WTC11 (cell line): Measurements from ENCODE around the gene MUC4. TPM values are rescaled to one million over a fixed set of nuclear protein-coding genes. Genes with fewer than 3 reads are reported as not detected.

Source experiments
- ATAC-seq: fragments of 200-7000 bp; cut with Tn5 transposase; 2 replicates; pipeline ENCODE4 v1.10.0; 2021; ENCODE audit warnings: mild to moderate bottlenecking, moderate library complexity
- CTCF ChIA-PET: fragments of 300-600 bp; sonication (Branson Sonifier 250); formaldehyde crosslinking; loops from one replicate; lab custom pipeline; 2021; ENCODE audit warnings: antibody characterized with exemption; lab: Charles Lee
- POLR2A ChIA-PET: fragments of 350-600 bp; sonication (Branson Sonifier 250); formaldehyde crosslinking; loops from one replicate; lab custom pipeline; 2021; ENCODE audit warnings: antibody characterized with exemption; lab: Charles Lee
- DNase-seq: peaks from one replicate; pipeline ENCODE4 v3.0.0; 2021; ENCODE audit warnings: low spot score
- H3K27ac Mint-ChIP-seq: 2 replicates; pipeline ENCODE4 v1.8.0; 2021; ENCODE audit warnings: mixed read lengths
- H3K27me3 Mint-ChIP-seq: 2 replicates; pipeline ENCODE4 v1.8.0; 2021; ENCODE audit warnings: low read depth, mild to moderate bottlenecking, moderate library complexity, mixed read lengths
- H3K36me3 Mint-ChIP-seq: 2 replicates; pipeline ENCODE4 v1.8.0; 2021; ENCODE audit warnings: mixed read lengths
- H3K4me1 Mint-ChIP-seq: 2 replicates; pipeline ENCODE4 v1.8.0; 2022; ENCODE audit warnings: mixed read lengths
- H3K4me3 Mint-ChIP-seq: 2 replicates; pipeline ENCODE4 v1.8.0; 2021; ENCODE audit warnings: mild to moderate bottlenecking, moderate library complexity, mixed read lengths
- H3K9me3 Mint-ChIP-seq: 2 replicates; pipeline ENCODE4 v1.8.0; 2021; ENCODE audit warnings: mixed read lengths
- ELF4 ChIP-seq: sonication (generic); formaldehyde crosslinking; IDR thresholded peaks from 2 replicates; pipeline ENCODE4 v1.8.1; 2022; ENCODE audit warnings: low read depth, mild to moderate bottlenecking, moderate library complexity, missing genetic modification reagents
- ESRRA ChIP-seq: sonication (generic); formaldehyde crosslinking; IDR thresholded peaks from 2 replicates; pipeline ENCODE4 v1.8.1; 2022; ENCODE audit warnings: mild to moderate bottlenecking, missing genetic modification reagents, borderline replicate concordance
- ETV6 ChIP-seq: sonication (generic); formaldehyde crosslinking; IDR thresholded peaks from 2 replicates; pipeline ENCODE4 v1.8.1; 2022; ENCODE audit warnings: mild to moderate bottlenecking, missing genetic modification reagents
- FOXK1 ChIP-seq: sonication (generic); formaldehyde crosslinking; IDR thresholded peaks from 2 replicates; pipeline ENCODE4 v1.8.0; 2022; ENCODE audit warnings: mild to moderate bottlenecking, moderate library complexity, missing genetic modification reagents
- FOXP4 ChIP-seq: sonication (generic); formaldehyde crosslinking; IDR thresholded peaks from 2 replicates; pipeline ENCODE4 v1.8.0; 2022; ENCODE audit warnings: mild to moderate bottlenecking, missing genetic modification reagents
- GABPB1 ChIP-seq: sonication (generic); formaldehyde crosslinking; IDR thresholded peaks from 2 replicates; pipeline ENCODE4 v1.8.1; 2023; ENCODE audit warnings: mild to moderate bottlenecking, missing genetic modification reagents
- GRHL2 ChIP-seq: fragments of 250-450 bp; sonication (Bioruptor Pico); IDR thresholded peaks from 2 replicates; pipeline ENCODE4 v1.8.0; 2022; ENCODE audit warnings: mild to moderate bottlenecking, moderate library complexity; ENCODE audit not compliant: insufficient replicate concordance, severe bottlenecking
- KAT7 ChIP-seq: sonication (generic); formaldehyde crosslinking; IDR thresholded peaks from 2 replicates; pipeline ENCODE4 v1.8.1; 2023; ENCODE audit warnings: missing genetic modification reagents, mild to moderate bottlenecking, borderline replicate concordance
- NFYB ChIP-seq: sonication (generic); formaldehyde crosslinking; conservative IDR thresholded peaks from 2 replicates; pipeline ENCODE4 v1.8.0; 2022; ENCODE audit warnings: low read depth, missing genetic modification reagents
- NR1H2 ChIP-seq: sonication (generic); formaldehyde crosslinking; IDR thresholded peaks from 2 replicates; pipeline ENCODE4 v1.9.0; 2021; ENCODE audit warnings: mild to moderate bottlenecking, moderate library complexity, missing genetic modification reagents
- NR2C2 ChIP-seq: sonication (generic); formaldehyde crosslinking; IDR thresholded peaks from 2 replicates; pipeline ENCODE4 v1.8.0; 2022; ENCODE audit warnings: mild to moderate bottlenecking, missing genetic modification reagents
- NR3C1 ChIP-seq: sonication (generic); formaldehyde crosslinking; conservative IDR thresholded peaks from 2 replicates; pipeline ENCODE4 v1.8.1; 2023; ENCODE audit warnings: low read depth, mild to moderate bottlenecking, missing genetic modification reagents
- RORB ChIP-seq: fragments of 250-450 bp; sonication (Bioruptor Pico); IDR thresholded peaks from 2 replicates; pipeline ENCODE4 v1.9.0; 2021; ENCODE audit warnings: mild to moderate bottlenecking
- STAT6 ChIP-seq: sonication (generic); formaldehyde crosslinking; conservative IDR thresholded peaks from 2 replicates; pipeline ENCODE4 v1.8.1; 2023; ENCODE audit warnings: mild to moderate bottlenecking, low read depth, missing genetic modification reagents, moderate library complexity
- ZNF317 ChIP-seq: sonication (generic); formaldehyde crosslinking; IDR thresholded peaks from 2 replicates; pipeline ENCODE4 v1.8.1; 2023; ENCODE audit warnings: low read depth, mild to moderate bottlenecking, moderate library complexity, missing genetic modification reagents, borderline replicate concordance
- ZNF423 ChIP-seq: fragments of 250-450 bp; sonication (Bioruptor Pico); IDR thresholded peaks from 2 replicates; pipeline ENCODE4 v2.1.2; 2022; ENCODE audit warnings: mild to moderate bottlenecking, moderate library complexity
- ZNF671 ChIP-seq: fragments of 250-450 bp; sonication (Bioruptor Pico); IDR thresholded peaks from 2 replicates; pipeline ENCODE4 v1.8.0; 2021; ENCODE audit warnings: mild to moderate bottlenecking
- total RNA-seq: library from RNA; stranded (reverse); gene quantifications from 3 replicates; pipeline ENCODE4 v1.2.3, GENCODE V29; 2021
- TF ChIP-seq, protein P1 (sequence below): sonication (generic); formaldehyde crosslinking; IDR thresholded peaks from 2 replicates; pipeline ENCODE4 v1.8.1; 2023; ENCODE audit warnings: mild to moderate bottlenecking, missing genetic modification reagents, moderate library complexity
- TF ChIP-seq, protein P2 (sequence below): sonication (generic); formaldehyde crosslinking; IDR thresholded peaks from 2 replicates; pipeline ENCODE4 v1.8.0; 2023; ENCODE audit warnings: missing genetic modification reagents, mild to moderate bottlenecking, borderline replicate concordance
- TF ChIP-seq, protein P3 (sequence below): sonication (generic); formaldehyde crosslinking; IDR thresholded peaks from 2 replicates; pipeline ENCODE4 v1.8.0; 2022; ENCODE audit warnings: mild to moderate bottlenecking, missing genetic modification reagents
- TF ChIP-seq, protein P4 (sequence below): sonication (generic); formaldehyde crosslinking; IDR thresholded peaks from 2 replicates; pipeline ENCODE4 v1.8.1; 2022; ENCODE audit warnings: missing genetic modification reagents, borderline replicate concordance

Gene MUC4
- total RNA-seq, 1 experiment from 2014 or later, result 2.1 TPM

GRCh38 chr3:195835791-195836190 is 24.1 kb upstream of the MUC4 start:
- Mint-ChIP-seq H3K27me3 (no peaks in the 10 kb centered on the region), H3K27ac (no peak overlapping the region), H3K4me3 (no peak overlapping the region), H3K9me3 (peaks cover 6% of the 10 kb centered on the region; the same call in 1 of the 2 replicates), H3K36me3 (no peaks in the 10 kb centered on the region; the same call in 1 of the 2 replicates), H3K4me1 (peaks cover 10% of the 10 kb centered on the region)
- ChIA-PET POLR2A (interaction anchor here (0.7 kb wide), 1 partner anchor 13 kb away, joined by 3 read pairs; no protein-coding TSS in a partner anchor), CTCF (interaction anchor here (0.9 kb wide), 1 partner anchor 15 kb away, joined by 3 read pairs; no protein-coding TSS in a partner anchor)
- ATAC-seq, result no peak
- TF ChIP-seq GABPB1 (CRISPR knock-in tag) (no peak), RORB (CRISPR knock-in tag) (no peak), ELF4 (no peak), KAT7 (CRISPR knock-in tag) (no peak), FOXP4 (no peak), NR3C1 (CRISPR knock-in tag) (no peak), GRHL2 (CRISPR knock-in tag) (no peak), ETV6 (CRISPR knock-in tag) (no peak), NR1H2 (CRISPR knock-in tag) (no peak)
- TF ChIP-seq, protein P1, sequence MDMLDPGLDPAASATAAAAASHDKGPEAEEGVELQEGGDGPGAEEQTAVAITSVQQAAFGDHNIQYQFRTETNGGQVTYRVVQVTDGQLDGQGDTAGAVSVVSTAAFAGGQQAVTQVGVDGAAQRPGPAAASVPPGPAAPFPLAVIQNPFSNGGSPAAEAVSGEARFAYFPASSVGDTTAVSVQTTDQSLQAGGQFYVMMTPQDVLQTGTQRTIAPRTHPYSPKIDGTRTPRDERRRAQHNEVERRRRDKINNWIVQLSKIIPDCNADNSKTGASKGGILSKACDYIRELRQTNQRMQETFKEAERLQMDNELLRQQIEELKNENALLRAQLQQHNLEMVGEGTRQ, result no peak
- TF ChIP-seq, protein P2, sequence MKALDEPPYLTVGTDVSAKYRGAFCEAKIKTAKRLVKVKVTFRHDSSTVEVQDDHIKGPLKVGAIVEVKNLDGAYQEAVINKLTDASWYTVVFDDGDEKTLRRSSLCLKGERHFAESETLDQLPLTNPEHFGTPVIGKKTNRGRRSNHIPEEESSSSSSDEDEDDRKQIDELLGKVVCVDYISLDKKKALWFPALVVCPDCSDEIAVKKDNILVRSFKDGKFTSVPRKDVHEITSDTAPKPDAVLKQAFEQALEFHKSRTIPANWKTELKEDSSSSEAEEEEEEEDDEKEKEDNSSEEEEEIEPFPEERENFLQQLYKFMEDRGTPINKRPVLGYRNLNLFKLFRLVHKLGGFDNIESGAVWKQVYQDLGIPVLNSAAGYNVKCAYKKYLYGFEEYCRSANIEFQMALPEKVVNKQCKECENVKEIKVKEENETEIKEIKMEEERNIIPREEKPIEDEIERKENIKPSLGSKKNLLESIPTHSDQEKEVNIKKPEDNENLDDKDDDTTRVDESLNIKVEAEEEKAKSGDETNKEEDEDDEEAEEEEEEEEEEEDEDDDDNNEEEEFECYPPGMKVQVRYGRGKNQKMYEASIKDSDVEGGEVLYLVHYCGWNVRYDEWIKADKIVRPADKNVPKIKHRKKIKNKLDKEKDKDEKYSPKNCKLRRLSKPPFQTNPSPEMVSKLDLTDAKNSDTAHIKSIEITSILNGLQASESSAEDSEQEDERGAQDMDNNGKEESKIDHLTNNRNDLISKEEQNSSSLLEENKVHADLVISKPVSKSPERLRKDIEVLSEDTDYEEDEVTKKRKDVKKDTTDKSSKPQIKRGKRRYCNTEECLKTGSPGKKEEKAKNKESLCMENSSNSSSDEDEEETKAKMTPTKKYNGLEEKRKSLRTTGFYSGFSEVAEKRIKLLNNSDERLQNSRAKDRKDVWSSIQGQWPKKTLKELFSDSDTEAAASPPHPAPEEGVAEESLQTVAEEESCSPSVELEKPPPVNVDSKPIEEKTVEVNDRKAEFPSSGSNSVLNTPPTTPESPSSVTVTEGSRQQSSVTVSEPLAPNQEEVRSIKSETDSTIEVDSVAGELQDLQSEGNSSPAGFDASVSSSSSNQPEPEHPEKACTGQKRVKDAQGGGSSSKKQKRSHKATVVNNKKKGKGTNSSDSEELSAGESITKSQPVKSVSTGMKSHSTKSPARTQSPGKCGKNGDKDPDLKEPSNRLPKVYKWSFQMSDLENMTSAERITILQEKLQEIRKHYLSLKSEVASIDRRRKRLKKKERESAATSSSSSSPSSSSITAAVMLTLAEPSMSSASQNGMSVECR (CRISPR knock-in tag), result no peak
- no peak for DNase-seq

DNA sequence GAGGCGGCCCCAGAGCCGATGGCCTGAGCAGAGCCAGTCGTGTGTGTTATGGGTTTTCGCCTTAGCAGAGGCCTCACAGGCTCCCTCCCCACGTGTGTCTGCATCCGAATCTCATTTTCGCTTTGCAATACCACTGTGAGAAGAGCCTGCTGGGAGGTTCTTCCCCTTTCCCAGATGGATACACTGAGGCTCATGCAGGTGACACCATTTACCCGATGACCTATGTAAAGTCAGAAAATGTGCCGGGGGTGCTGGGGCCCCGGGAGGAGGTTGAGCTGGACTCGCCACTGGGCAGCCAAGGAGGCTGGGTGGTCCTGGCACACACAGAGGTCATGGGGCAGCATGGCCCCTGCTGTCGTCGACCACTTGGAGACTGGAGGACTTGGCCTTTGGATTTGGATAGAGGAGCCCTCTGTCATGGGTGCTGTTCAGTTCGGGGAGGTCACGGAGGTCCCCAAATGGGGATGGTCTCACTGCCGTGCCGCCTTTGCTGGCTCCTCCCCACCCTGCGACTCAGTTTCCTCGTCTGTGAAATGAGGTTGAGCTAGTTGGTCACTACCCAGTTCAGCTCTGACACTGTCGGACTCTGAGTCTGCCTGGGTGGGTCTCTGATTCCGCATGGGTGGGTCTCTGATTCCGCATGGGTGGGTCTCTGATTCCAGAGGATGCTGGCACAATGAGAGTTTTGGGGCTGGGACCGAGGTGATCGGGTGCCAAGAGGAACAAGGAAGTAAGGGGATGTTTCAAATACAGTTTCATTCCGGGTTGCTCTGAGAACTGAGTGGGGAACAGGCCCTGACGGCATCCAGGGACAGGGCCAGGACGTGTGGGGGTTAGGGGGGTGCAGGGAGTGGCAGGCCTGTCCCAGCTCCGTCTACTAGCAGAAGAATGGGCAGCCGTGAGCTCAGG is 23.2 kb upstream of the MUC4 start:
- Mint-ChIP-seq H3K9me3 (peaks cover 6% of the 10 kb centered on the region; the same call in 1 of the 2 replicates), H3K4me3 (no peak overlapping the region), H3K4me1 (peaks cover 10% of the 10 kb centered on the region), H3K36me3 (no peaks in the 10 kb centered on the region; the same call in none of the 2 replicates), H3K27ac (no peak overlapping the region), H3K27me3 (no peaks in the 10 kb centered on the region)
- ChIA-PET POLR2A (no interaction called here), CTCF (interaction anchor here (0.9 to 1.4 kb wide), 2 partner anchors 16 to 131 kb away, joined by 3 to 4 read pairs; no protein-coding TSS in a partner anchor)
- no peak for ATAC-seq
- DNase-seq, result no peak
- TF ChIP-seq FOXK1 (CRISPR knock-in tag), result no peak
- TF ChIP-seq, protein P3, sequence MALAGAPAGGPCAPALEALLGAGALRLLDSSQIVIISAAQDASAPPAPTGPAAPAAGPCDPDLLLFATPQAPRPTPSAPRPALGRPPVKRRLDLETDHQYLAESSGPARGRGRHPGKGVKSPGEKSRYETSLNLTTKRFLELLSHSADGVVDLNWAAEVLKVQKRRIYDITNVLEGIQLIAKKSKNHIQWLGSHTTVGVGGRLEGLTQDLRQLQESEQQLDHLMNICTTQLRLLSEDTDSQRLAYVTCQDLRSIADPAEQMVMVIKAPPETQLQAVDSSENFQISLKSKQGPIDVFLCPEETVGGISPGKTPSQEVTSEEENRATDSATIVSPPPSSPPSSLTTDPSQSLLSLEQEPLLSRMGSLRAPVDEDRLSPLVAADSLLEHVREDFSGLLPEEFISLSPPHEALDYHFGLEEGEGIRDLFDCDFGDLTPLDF (CRISPR knock-in tag), result no peak
- TF ChIP-seq ZNF317 (CRISPR knock-in tag), result no peak
- TF ChIP-seq ESRRA, result no peak
- TF ChIP-seq ZNF671 (CRISPR knock-in tag), result no peak
- no peak for TF ChIP-seq ZNF423 (CRISPR knock-in tag)
- TF ChIP-seq NFYB (CRISPR knock-in tag), result no peak
- TF ChIP-seq STAT6 (CRISPR knock-in tag), result no peak
- no peak for TF ChIP-seq NR2C2 (CRISPR knock-in tag)
- TF ChIP-seq, protein P4, sequence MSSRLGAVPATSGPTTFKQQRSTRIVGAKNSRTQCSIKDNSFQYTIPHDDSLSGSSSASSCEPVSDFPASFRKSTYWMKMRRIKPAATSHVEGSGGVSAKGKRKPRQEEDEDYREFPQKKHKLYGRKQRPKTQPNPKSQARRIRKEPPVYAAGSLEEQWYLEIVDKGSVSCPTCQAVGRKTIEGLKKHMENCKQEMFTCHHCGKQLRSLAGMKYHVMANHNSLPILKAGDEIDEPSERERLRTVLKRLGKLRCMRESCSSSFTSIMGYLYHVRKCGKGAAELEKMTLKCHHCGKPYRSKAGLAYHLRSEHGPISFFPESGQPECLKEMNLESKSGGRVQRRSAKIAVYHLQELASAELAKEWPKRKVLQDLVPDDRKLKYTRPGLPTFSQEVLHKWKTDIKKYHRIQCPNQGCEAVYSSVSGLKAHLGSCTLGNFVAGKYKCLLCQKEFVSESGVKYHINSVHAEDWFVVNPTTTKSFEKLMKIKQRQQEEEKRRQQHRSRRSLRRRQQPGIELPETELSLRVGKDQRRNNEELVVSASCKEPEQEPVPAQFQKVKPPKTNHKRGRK (CRISPR knock-in tag), result no peak
